Left ventricle myocardium inferior (tissue), 1 donor: ENCODE data around the gene TNS3. TPM values are rescaled to one million over a fixed set of nuclear protein-coding genes. Genes with fewer than 3 reads are reported as not detected.

Experiments
- DNase-seq: peaks from one replicate; pipeline ENCODE4 v3.0.0-alpha.2; 2020
- H3K27ac ChIP-seq: fragments of 200-600 bp; replicated peaks from 2 replicates; pipeline ENCODE4 v1.8.0; 2021
- H3K27me3 ChIP-seq: fragments of 200-600 bp; 2 replicates; pipeline ENCODE4 v1.8.0; 2021; ENCODE audit warnings: low read depth
- H3K36me3 ChIP-seq: fragments of 200-600 bp; 2 replicates; pipeline ENCODE4 v1.8.0; 2021
- H3K4me1 ChIP-seq: fragments of 200-600 bp; 2 replicates; pipeline ENCODE4 v1.8.0; 2021
- H3K4me3 ChIP-seq: fragments of 200-600 bp; 2 replicates; pipeline ENCODE4 v1.8.0; 2021; ENCODE audit warnings: mild to moderate bottlenecking, moderate library complexity
- H3K9me3 ChIP-seq: fragments of 200-600 bp; replicated peaks from 2 replicates; pipeline ENCODE4 v1.8.0; 2021
- CTCF ChIP-seq: fragments of 200-600 bp; IDR thresholded peaks from 2 replicates; pipeline ENCODE4 v1.8.0; 2021; ENCODE audit warnings: antibody characterized with exemption, mild to moderate bottlenecking, borderline replicate concordance
- intact Hi-C: fragments of 100-400 bp; cut with micrococcal nuclease; formaldehyde crosslinking; loops from one replicate; pipeline ENCODE4 v1.11.0; 2022
- total RNA-seq: library from RNA; stranded (reverse); fragmentation: NEBNext Ultra II Directional; extraction: Animal tissue kit (Norgen Biotek cat#: 25700); gene quantifications from one replicate; pipeline ENCODE4 v1.2.1, GENCODE V29; 2021
- donor health status: DM: no; HTN: yes; CAD: no; lungs with severe emphysema.

TNS3 gene
- total RNA-seq, 1 donor from 2014 or later, result 40.6 TPM

- no peak for DNase-seq
- intact Hi-C loops, result no loop called here
- no peak overlapping the region for H3K27ac ChIP-seq
- no peak overlapping the region for H3K4me3 ChIP-seq
- no peak for TF ChIP-seq CTCF
- no peaks in the 10 kb centered on the region for H3K9me3 ChIP-seq
- peaks cover 39% of the 10 kb centered on the region for H3K36me3 ChIP-seq
- no peaks in the 10 kb centered on the region for H3K27me3 ChIP-seq
- H3K4me1 ChIP-seq, result peaks cover 17% of the 10 kb centered on the region
Observed at GRCh38 chr7:47422611-47423010, 159.3 kb downstream of the TNS3 start.

- no peaks in the 10 kb centered on the region for H3K9me3 ChIP-seq
- DNase-seq, result no peak
- intact Hi-C loops, result no loop called here
- no peak overlapping the region for H3K27ac ChIP-seq
- no peak for TF ChIP-seq CTCF
- H3K27me3 ChIP-seq, result no peaks in the 10 kb centered on the region
- no peak overlapping the region for H3K4me3 ChIP-seq
- peaks cover 48% of the 10 kb centered on the region for H3K36me3 ChIP-seq
- peaks cover 6% of the 10 kb centered on the region for H3K4me1 ChIP-seq
Observed at GRCh38 chr7:47421456-47421855, 160.5 kb downstream of the TNS3 start.

GRCh38 chr7:47420122-47420780 is 161.7 kb downstream of the TNS3 start:
- no peak for DNase-seq
- no peak for TF ChIP-seq CTCF
- Histone ChIP-seq H3K27me3 (no peaks in the 10 kb centered on the region), H3K4me1 (peaks cover 6% of the 10 kb centered on the region), H3K9me3 (no peaks in the 10 kb centered on the region), H3K27ac (no peak overlapping the region), H3K4me3 (no peak overlapping the region), H3K36me3 (peaks cover 48% of the 10 kb centered on the region)
- intact Hi-C loops, result no loop called here

GRCh38 chr7:47419471-47419870 is 162.4 kb downstream of the TNS3 start:
- Histone ChIP-seq H3K9me3 (no peaks in the 10 kb centered on the region), H3K27me3 (no peaks in the 10 kb centered on the region), H3K36me3 (peaks cover 40% of the 10 kb centered on the region), H3K4me1 (peaks cover 7% of the 10 kb centered on the region), H3K27ac (no peak overlapping the region), H3K4me3 (no peak overlapping the region)
- TF ChIP-seq CTCF, result no peak
- no peak for DNase-seq
- intact Hi-C loops, result no loop called here

GRCh38 chr7:47418601-47419309 is 163.2 kb downstream of the TNS3 start:
- Histone ChIP-seq H3K36me3 (peaks cover 34% of the 10 kb centered on the region), H3K4me3 (no peak overlapping the region), H3K27ac (no peak overlapping the region), H3K4me1 (peaks cover 14% of the 10 kb centered on the region), H3K27me3 (no peaks in the 10 kb centered on the region), H3K9me3 (no peaks in the 10 kb centered on the region)
- intact Hi-C loops, result no loop called here
- TF ChIP-seq CTCF, result no peak
- DNase-seq, result no peak
